HG02610 (cell line): ENCODE data around the gene KRT71.
"Not testable (repeated sequence)": the region's sequence is repeated elsewhere in the genome, so short reads cannot be mapped to it uniquely, and the experiment has no call there.

ENCODE experiments used
- ATAC-seq: cut with Tn5 transposase; IDR thresholded peaks from one replicate; pipeline ENCODE4 v1.9.1; 2021; ENCODE audit warnings: mild to moderate bottlenecking, moderate library complexity; ENCODE audit not compliant: unreplicated experiment

KRT71 gene

GRCh38 chr12:52522346-52523011 lies 30.5 kb downstream of the KRT71 start:
- no peak for ATAC-seq

GRCh38 chr12:52521568-52522266 lies 31.2 kb downstream of the KRT71 start:
- ATAC-seq: no peak

GRCh38 chr12:52521175-52521567 lies 31.8 kb downstream of the KRT71 start:
- no peak for ATAC-seq

GRCh38 chr12:52519826-52520662 lies 32.9 kb downstream of the KRT71 start, which contains the start of gene KRT5:
TSS of gene KRT5 (minus strand) at chr12:52520394. CDS start at chr12:52520296, 98 bp downstream.
- no peak for ATAC-seq

- no peak for ATAC-seq
These were observed 33.6 kb downstream of the KRT71 start for GRCh38 chr12:52519387-52519703.

GRCh38 chr12:52518574-52519386 lies 34.2 kb downstream of the KRT71 start:
- no peak for ATAC-seq

- no peak for ATAC-seq
These were observed 35.1 kb downstream of the KRT71 start for GRCh38 chr12:52517888-52518287.

- no peak for ATAC-seq
These were observed 35.7 kb downstream of the KRT71 start for GRCh38 chr12:52517005-52517835.

GRCh38 chr12:52515927-52516831 lies 36.8 kb downstream of the KRT71 start:
- no peak for ATAC-seq

- no peak for ATAC-seq
These were observed 37.7 kb downstream of the KRT71 start for GRCh38 chr12:52515319-52515646.

- no peak for ATAC-seq
These were observed 38.2 kb downstream of the KRT71 start for GRCh38 chr12:52514471-52515318.

- ATAC-seq: no peak
These were observed 39.2 kb downstream of the KRT71 start for GRCh38 chr12:52513736-52514135.

- no peak for ATAC-seq
These were observed 44.7 kb downstream of the KRT71 start for GRCh38 chr12:52508211-52508610.

GRCh38 chr12:52506858-52507715 lies 45.9 kb downstream of the KRT71 start:
- no peak for ATAC-seq

GRCh38 chr12:52502877-52503276 lies 50.1 kb downstream of the KRT71 start:
- no peak for ATAC-seq

GRCh38 chr12:52501490-52501889 lies 51.5 kb downstream of the KRT71 start:
- ATAC-seq: no peak

GRCh38 chr12:52500574-52500973 lies 52.4 kb downstream of the KRT71 start:
- not testable (repeated sequence) for ATAC-seq
